Measurements from ENCODE around the gene IFT122. TPM values are rescaled to one million over a fixed set of nuclear protein-coding genes. Genes with fewer than 3 reads are reported as not detected.

IFT122 gene
- total and polyA plus RNA-seq, 2 experiments from 2014 or later = 10.2 to 38.8 TPM

DNA sequence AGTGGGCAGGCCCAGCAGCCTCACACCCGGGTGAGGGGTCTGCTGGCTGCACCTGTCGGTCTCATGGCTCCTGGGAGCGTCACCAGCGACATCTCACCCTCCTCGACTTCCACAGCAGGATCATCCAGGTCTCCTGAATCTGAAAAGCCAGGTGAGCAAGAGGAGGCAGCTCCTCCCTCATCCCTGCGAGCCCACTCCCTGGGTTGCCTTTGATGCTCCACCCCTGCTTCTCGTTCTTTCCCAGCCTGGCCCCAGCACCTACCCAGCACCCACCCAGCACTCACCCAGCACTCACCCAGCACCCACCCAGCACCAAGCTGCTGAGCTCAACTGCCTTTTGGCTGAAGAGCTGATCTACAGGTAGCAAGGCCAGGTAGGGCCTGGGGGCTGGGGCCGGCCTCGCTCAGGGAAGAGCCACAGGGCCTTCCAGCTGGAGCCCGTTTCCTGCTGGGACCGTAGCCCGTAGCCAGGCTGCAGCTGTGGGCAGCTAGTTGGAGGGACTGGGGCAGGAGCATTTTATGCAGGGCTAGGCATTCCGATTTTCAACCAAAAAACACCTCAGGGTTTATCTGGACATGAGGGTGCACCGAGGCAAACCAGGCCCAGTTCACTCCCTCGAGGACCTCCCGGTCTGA is 103.2 kb downstream of the IFT122 start, which contains the start of gene H1-8:
Gene H1-8, plus strand, starts transcription at position 20 of the 635 bp plus-strand sequence. Its CDS starts 44 bp downstream, at position 64.
- Mint-ChIP-seq H3K27me3 (ENCODE audit: insufficient read depth, low read depth, poor library complexity) (peaks cover 10% of the 10 kb centered on the region), H3K4me3 (no peak within 1 kb of the TSS; the same call in 2 of the 3 replicates), H3K27ac (no peak within 1 kb of the TSS), H3K4me1 (peaks cover 20% of the 10 kb centered on the region), H3K36me3 (ENCODE audit: low read depth) (no peaks in the 10 kb centered on the region), H3K9me3 (no peaks in the 10 kb centered on the region)
- Histone ChIP-seq H3K9me2 (ENCODE audit: insufficient read depth) (no peaks in the 10 kb centered on the region), H3K36me3 (ENCODE audit: insufficient read depth) (no peaks in the 10 kb centered on the region), H3K4me1 (ENCODE audit: insufficient read depth) (0 out of 2 replicates have a peak, but pooled peaks cover 13% of the 10 kb centered on the region), H3K79me2 (replicated peaks; ENCODE audit: insufficient read depth) (no peaks in the 10 kb centered on the region), H3K4me2 (no peak within 1 kb of the TSS), H3F3A (replicated peaks; ENCODE audit: low read depth) (no peaks in the 10 kb centered on the region), H3K27me3 (ENCODE audit: insufficient read depth) (no peaks in the 10 kb centered on the region), H4K20me1 (replicated peaks; ENCODE audit: insufficient read depth) (no peaks in the 10 kb centered on the region), H2AFZ (peak within 1 kb of the TSS; percentile 28; the same call in 1 of the 2 replicates), H3K4me3 (no peak within 1 kb of the TSS), H3K27ac (ENCODE audit: low read depth) (no peak within 1 kb of the TSS)
- ATAC-seq = peak; percentile 65
- DNase-seq (ENCODE audit: low spot score) = no peak
- TF ChIP-seq ZNF114 (CRISPR knock-in tag; IDR thresholded peaks at IDR 0.05) = no peak

GRCh38 chr3:129543999-129544398 is 104.0 kb downstream of the IFT122 start:
- Histone ChIP-seq H3K4me3 (no peak overlapping the region), H2AFZ (peak overlapping the region; percentile 28; the same call in 1 of the 2 replicates), H3K27me3 (ENCODE audit: insufficient read depth) (no peaks in the 10 kb centered on the region), H3K27ac (ENCODE audit: low read depth) (no peak overlapping the region), H3K9me2 (ENCODE audit: insufficient read depth) (no peaks in the 10 kb centered on the region), H3F3A (replicated peaks; ENCODE audit: low read depth) (no peaks in the 10 kb centered on the region), H3K79me2 (replicated peaks; ENCODE audit: insufficient read depth) (no peaks in the 10 kb centered on the region), H3K4me2 (no peak overlapping the region), H3K36me3 (ENCODE audit: insufficient read depth) (no peaks in the 10 kb centered on the region), H4K20me1 (replicated peaks; ENCODE audit: insufficient read depth) (no peaks in the 10 kb centered on the region), H3K4me1 (ENCODE audit: insufficient read depth) (0 out of 2 replicates have a peak, but pooled peaks cover 8% of the 10 kb centered on the region)
- Mint-ChIP-seq H3K27ac (no peak overlapping the region), H3K9me3 (no peaks in the 10 kb centered on the region), H3K27me3 (ENCODE audit: insufficient read depth, low read depth, poor library complexity) (peaks cover 11% of the 10 kb centered on the region), H3K4me3 (no peak overlapping the region; the same call in 2 of the 3 replicates), H3K4me1 (peaks cover 18% of the 10 kb centered on the region), H3K36me3 (ENCODE audit: low read depth) (no peaks in the 10 kb centered on the region)
- DNase-seq (ENCODE audit: low spot score) = no peak
- ATAC-seq = no peak; the same call in 2 of the 3 replicates
- TF ChIP-seq ZNF331 (CRISPR knock-in tag; IDR thresholded peaks at IDR 0.05; ENCODE audit: low read depth) (no peak), ZNF462 (CRISPR knock-in tag; IDR thresholded peaks at IDR 0.05) (no peak), STAT1 (IDR thresholded peaks at IDR 0.05; ENCODE audit: unreplicated experiment) (no peak), EZH2 (IDR thresholded peaks at IDR 0.05; ENCODE audit: low read depth, unreplicated experiment) (no peak), ETS1 (IDR thresholded peaks at IDR 0.05) (no peak), ZNF114 (CRISPR knock-in tag; IDR thresholded peaks at IDR 0.05) (no peak)
- TF ChIP-seq, protein P1, sequence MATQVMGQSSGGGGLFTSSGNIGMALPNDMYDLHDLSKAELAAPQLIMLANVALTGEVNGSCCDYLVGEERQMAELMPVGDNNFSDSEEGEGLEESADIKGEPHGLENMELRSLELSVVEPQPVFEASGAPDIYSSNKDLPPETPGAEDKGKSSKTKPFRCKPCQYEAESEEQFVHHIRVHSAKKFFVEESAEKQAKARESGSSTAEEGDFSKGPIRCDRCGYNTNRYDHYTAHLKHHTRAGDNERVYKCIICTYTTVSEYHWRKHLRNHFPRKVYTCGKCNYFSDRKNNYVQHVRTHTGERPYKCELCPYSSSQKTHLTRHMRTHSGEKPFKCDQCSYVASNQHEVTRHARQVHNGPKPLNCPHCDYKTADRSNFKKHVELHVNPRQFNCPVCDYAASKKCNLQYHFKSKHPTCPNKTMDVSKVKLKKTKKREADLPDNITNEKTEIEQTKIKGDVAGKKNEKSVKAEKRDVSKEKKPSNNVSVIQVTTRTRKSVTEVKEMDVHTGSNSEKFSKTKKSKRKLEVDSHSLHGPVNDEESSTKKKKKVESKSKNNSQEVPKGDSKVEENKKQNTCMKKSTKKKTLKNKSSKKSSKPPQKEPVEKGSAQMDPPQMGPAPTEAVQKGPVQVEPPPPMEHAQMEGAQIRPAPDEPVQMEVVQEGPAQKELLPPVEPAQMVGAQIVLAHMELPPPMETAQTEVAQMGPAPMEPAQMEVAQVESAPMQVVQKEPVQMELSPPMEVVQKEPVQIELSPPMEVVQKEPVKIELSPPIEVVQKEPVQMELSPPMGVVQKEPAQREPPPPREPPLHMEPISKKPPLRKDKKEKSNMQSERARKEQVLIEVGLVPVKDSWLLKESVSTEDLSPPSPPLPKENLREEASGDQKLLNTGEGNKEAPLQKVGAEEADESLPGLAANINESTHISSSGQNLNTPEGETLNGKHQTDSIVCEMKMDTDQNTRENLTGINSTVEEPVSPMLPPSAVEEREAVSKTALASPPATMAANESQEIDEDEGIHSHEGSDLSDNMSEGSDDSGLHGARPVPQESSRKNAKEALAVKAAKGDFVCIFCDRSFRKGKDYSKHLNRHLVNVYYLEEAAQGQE (IDR thresholded peaks at IDR 0.05; ENCODE audit: unreplicated experiment) = no peak
